ENCODE data around the gene RCAN2. TPM values are rescaled to one million over a fixed set of nuclear protein-coding genes. Genes with fewer than 3 reads are reported as not detected.
"Not testable (repeated sequence)": the region's sequence is repeated elsewhere in the genome, so short reads cannot be mapped to it uniquely, and the experiment has no call there.

Gene RCAN2
- total and polyA plus RNA-seq, 9 donors, result 12.0 to 75.3 (median 16.7) TPM

DNA sequence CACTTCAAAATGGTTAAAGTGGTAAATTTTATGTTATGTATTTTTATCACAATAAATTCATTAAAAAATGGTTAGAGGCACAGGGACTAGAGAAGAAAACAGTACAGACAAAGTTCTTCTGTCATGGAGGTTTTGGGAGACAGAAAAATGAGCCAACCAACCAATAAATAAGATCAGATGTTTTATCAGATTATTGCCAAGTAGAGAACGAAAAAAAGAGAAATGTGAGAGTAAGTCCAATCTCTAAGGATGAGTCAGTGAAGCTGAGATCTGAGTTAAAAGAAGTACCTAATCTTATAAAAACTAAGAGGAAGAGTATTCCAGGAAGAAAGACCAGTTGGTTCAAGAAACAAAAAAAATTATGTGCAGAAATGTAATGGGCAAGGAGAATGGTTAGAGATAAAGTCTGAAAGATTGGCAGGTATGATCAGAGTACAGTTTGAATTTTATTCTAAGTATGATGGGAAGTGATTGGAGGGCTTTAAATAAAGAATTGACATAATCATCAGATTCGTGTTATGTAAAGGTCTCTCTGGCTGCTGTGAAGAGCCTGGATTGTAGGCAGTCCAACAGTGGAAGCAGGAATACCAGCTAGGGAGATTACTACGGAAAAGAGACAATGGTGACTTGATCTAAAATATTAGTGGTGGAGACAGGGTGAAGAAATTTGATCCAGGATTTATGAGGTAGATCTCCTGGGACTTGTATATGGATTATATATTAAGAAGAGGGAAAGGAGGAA lies 79.6 kb downstream of the RCAN2 start:
- no peak for DNase-seq
- TF ChIP-seq, protein P1, sequence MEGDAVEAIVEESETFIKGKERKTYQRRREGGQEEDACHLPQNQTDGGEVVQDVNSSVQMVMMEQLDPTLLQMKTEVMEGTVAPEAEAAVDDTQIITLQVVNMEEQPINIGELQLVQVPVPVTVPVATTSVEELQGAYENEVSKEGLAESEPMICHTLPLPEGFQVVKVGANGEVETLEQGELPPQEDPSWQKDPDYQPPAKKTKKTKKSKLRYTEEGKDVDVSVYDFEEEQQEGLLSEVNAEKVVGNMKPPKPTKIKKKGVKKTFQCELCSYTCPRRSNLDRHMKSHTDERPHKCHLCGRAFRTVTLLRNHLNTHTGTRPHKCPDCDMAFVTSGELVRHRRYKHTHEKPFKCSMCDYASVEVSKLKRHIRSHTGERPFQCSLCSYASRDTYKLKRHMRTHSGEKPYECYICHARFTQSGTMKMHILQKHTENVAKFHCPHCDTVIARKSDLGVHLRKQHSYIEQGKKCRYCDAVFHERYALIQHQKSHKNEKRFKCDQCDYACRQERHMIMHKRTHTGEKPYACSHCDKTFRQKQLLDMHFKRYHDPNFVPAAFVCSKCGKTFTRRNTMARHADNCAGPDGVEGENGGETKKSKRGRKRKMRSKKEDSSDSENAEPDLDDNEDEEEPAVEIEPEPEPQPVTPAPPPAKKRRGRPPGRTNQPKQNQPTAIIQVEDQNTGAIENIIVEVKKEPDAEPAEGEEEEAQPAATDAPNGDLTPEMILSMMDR (IDR thresholded peaks at IDR 0.05), result no peak
- TF ChIP-seq POLR2A (IDR thresholded peaks at IDR 0.05), result no peak
- TF ChIP-seq EP300 (IDR thresholded peaks at IDR 0.05), result no peak
- Histone ChIP-seq H3K9me3 (no peaks in the 10 kb centered on the region), H3K27me3 (no peaks in the 10 kb centered on the region), H3K36me3 (no peaks in the 10 kb centered on the region), H3K4me1 (ENCODE audit: insufficient read depth) (peaks cover 4% of the 10 kb centered on the region), H3K27ac (no peak overlapping the region), H3K4me3 (no peak overlapping the region)
- intact Hi-C loops (cut with DNase I), result loop anchor here (2.0 to 10.0 kb wide), 5 partner anchors 189 to 321 kb away; no protein-coding TSS in a partner anchor
- WGBS, 3 donors, result 61 to 82% (median 79%) methylated on average over 3 of the region's 3 CpGs

DNA sequence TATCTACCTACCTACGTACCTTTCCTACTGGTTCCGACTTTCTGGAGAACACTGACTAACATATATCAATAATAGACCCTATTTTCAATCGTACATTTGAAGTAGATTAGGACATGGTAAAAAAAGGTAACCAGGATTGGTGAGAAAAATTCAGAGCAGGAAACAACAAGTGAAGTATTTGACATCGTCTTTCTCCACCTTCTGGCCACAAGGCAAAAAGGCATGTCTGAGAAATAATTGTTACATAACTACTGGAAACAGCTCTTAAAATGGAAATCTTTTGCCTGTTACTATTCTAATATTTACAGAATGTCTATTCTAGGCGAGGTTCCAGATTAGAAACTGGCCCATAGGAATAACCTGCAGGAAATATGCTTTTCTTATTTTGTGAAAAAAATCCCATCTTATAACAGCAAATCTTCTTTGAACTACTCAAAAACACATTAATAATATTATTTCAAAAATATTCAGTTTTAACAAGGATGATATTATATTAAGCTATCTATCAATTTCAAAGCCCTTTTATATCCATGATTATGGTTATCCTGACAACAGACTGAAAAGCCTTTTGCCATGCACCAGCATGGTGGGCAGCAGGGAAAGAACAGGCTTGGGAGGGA lies 80.8 kb downstream of the RCAN2 start:
- intact Hi-C loops (cut with DNase I), result loop anchor here (2.0 to 10.0 kb wide), 5 partner anchors 188 to 320 kb away; no protein-coding TSS in a partner anchor
- WGBS, 3 donors, result 19 to 33% (median 23%) methylated on average over 5 of the region's 5 CpGs
- Histone ChIP-seq H3K9me3 (no peaks in the 10 kb centered on the region), H3K4me3 (no peak overlapping the region), H3K4me1 (ENCODE audit: insufficient read depth) (peaks cover 4% of the 10 kb centered on the region), H3K27ac (peak overlapping the region in 1 of 2 donors; percentile 46), H3K36me3 (no peaks in the 10 kb centered on the region), H3K27me3 (no peaks in the 10 kb centered on the region)
- DNase-seq, result peak in 3 of 5 donors; percentile 30 to 37 (median 31)
- TF ChIP-seq EP300 (IDR thresholded peaks at IDR 0.05) (no peak), POLR2A (IDR thresholded peaks at IDR 0.05) (no peak)
- TF ChIP-seq, protein P1 (IDR thresholded peaks at IDR 0.05), result peak; percentile 34 to 93 (median 89)

DNA sequence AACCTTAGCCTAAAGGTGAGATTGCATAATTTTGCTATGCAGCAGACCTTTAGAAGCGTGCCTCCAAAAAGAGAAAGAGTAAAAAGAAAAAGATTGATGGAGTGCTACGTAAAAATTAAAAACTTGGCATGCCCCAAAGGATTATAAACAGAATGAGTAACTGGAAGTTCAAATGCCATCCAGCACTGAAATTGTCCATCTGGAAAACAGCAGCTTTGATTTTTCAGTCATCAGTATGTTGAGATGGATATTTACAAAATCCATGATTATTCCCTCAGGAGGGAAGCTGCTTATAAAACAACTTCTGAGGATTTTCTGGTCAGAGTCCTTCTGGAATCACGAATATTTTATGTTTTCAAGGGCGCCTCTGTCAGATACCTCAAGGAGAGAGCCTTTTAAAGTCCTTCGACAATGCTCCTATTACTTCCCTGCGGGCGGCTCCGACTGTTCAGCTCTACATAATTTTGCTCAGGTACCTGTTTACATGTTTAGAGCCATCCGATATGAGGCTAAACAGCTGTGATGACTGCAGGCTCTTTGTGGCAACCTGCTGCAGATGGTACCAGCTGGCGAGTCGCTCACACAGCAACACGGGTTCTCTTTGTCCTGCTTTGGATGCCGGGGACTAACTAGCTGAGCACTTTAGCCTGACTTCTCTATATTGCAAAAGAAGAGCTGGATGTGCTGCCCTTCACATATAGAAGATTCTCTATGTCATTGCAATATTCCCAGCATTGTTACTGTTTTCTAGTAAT lies 83.3 kb downstream of the RCAN2 start:
- H3K4me3 ChIP-seq, result no peak overlapping the region
- TF ChIP-seq, protein P1 (IDR thresholded peaks at IDR 0.05), result no peak
- TF ChIP-seq EP300 (IDR thresholded peaks at IDR 0.05), result no peak
- no peak for TF ChIP-seq POLR2A (IDR thresholded peaks at IDR 0.05)
- H3K27ac ChIP-seq, result peak overlapping the region in 1 of 2 donors; percentile 46
- no peaks in the 10 kb centered on the region for H3K27me3 ChIP-seq
- H3K4me1 ChIP-seq (ENCODE audit: insufficient read depth), result peaks cover 4% of the 10 kb centered on the region
- no peaks in the 10 kb centered on the region for H3K9me3 ChIP-seq
- 13 to 41% (median 14%) methylated on average over 13 of the region's 13 CpGs for WGBS, 3 donors
- intact Hi-C loops (cut with DNase I), result loop anchor here in 1 of 4 donors (2.0 kb wide), 1 partner anchor 185 kb away; no protein-coding TSS in a partner anchor
- peak in 1 of 5 donors; percentile 20 for DNase-seq
- H3K36me3 ChIP-seq, result no peaks in the 10 kb centered on the region

DNA sequence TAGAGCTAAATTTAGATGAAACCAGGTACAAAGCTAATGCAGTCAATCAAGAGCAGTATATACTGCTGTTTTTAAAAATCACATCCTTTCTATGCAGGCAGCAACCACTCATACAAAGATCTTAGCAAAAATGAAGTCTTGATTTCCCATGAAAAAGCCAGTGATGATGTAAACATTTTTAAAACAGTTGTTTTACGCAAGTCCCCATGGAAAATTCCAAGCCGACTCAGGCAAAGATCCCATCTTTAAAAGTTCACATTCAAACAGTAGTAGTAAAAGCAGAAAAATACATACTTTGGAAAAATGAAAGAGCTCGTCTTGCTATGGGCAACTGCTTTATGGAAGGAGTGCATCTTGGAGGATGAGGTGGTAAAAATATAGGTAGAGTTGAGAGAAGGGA lies 84.0 kb downstream of the RCAN2 start:
- Histone ChIP-seq H3K9me3 (no peaks in the 10 kb centered on the region), H3K27me3 (no peaks in the 10 kb centered on the region), H3K4me3 (no peak overlapping the region), H3K36me3 (no peaks in the 10 kb centered on the region), H3K27ac (no peak overlapping the region), H3K4me1 (ENCODE audit: insufficient read depth) (peaks cover 4% of the 10 kb centered on the region)
- intact Hi-C loops (cut with DNase I), result no loop called here
- 71 to 83% (median 74%) methylated on average over 3 of the region's 3 CpGs for WGBS, 3 donors
- no peak for TF ChIP-seq POLR2A (IDR thresholded peaks at IDR 0.05)
- TF ChIP-seq, protein P1 (IDR thresholded peaks at IDR 0.05), result no peak
- no peak for DNase-seq

DNA sequence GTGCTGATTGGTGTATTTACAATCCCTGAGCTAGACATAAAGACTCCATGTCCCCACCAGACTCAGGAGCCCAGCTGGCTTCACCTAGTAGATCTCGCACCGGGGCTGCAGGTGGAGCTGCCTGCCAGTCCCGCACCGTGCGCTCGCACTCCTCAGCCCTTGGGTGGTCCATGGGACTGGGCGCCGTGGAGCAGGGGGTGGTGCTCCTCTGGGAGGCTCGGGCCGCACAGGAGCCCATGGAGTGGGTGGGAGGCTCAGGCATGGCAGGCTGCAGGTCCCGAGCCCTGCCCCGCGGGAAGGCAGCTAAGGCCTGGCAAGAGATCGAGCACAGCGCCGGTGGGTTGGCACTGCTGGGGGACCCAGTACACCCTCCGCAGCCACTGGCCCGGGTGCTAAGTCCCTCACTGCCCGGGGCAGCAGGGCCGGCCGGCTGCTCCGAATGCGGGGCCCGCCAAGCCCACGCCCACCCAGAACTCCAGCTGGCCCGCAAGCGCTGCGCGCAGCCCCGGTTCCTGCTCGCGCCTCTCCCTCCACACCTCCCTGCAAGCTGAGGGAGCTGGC lies 85.5 kb downstream of the RCAN2 start:
- H3K27ac ChIP-seq; H3K4me1 ChIP-seq (ENCODE audit: insufficient read depth); intact Hi-C loops (cut with DNase I); DNase-seq; H3K36me3 ChIP-seq; H3K9me3 ChIP-seq; H3K27me3 ChIP-seq; H3K4me3 ChIP-seq: not testable (repeated sequence)
- 83 to 92% (median 92%) methylated on average over 18 to 32 of the region's 32 CpGs for WGBS, 3 donors

Measured in ovary (tissue), 9 donors.